Measurements from ENCODE around the gene SLC25A1.

DNA sequence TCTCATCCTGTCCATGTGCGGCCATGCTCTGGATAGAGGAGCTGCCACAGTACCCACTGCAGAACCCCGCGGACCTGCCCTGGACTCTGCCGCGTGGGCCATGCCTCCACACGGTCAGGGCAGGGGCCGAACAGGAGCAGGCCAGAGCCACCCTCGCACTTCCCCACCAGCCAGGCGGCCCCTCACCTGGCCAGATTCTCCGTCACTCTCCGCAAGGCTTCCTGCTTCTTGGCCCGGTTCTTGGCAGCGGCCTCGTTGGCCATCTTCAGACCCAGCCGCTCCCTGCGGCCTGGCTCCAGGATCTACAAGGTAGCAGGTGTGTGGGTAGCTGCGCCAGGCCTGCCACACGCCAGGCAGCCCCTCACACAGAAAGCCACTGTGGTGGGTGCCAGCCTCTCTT lies 43.7 kb downstream of the SLC25A1 start:
- TF ChIP-seq, protein P1, sequence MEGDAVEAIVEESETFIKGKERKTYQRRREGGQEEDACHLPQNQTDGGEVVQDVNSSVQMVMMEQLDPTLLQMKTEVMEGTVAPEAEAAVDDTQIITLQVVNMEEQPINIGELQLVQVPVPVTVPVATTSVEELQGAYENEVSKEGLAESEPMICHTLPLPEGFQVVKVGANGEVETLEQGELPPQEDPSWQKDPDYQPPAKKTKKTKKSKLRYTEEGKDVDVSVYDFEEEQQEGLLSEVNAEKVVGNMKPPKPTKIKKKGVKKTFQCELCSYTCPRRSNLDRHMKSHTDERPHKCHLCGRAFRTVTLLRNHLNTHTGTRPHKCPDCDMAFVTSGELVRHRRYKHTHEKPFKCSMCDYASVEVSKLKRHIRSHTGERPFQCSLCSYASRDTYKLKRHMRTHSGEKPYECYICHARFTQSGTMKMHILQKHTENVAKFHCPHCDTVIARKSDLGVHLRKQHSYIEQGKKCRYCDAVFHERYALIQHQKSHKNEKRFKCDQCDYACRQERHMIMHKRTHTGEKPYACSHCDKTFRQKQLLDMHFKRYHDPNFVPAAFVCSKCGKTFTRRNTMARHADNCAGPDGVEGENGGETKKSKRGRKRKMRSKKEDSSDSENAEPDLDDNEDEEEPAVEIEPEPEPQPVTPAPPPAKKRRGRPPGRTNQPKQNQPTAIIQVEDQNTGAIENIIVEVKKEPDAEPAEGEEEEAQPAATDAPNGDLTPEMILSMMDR (IDR thresholded peaks at IDR 0.05), result no peak
- TF ChIP-seq POLR2A (IDR thresholded peaks at IDR 0.05; ENCODE audit: low read length) (no peak), ESRRA (IDR thresholded peaks at IDR 0.05; ENCODE audit: borderline replicate concordance, low read length) (no peak), BHLHE40 (IDR thresholded peaks at IDR 0.05; ENCODE audit: low read depth, low read length) (no peak)

Measured in A549 (cell line).